HG03159 (cell line): ENCODE measurements around the gene ALDH2.
A peak's percentile ranks its signal among the peaks of the same experiment; 100 is the strongest.
"Not testable (repeated sequence)": the region's sequence is repeated elsewhere in the genome, so short reads cannot be mapped to it uniquely, and the experiment has no call there.

ENCODE experiments used
- ATAC-seq: cut with Tn5 transposase; IDR thresholded peaks from one replicate; pipeline ENCODE4 v1.9.1; 2021; ENCODE audit warnings: mild to moderate bottlenecking, moderate library complexity; ENCODE audit not compliant: unreplicated experiment

The ALDH2 gene

GRCh38 chr12:111766608-111767361 lies at the start of gene ALDH2:
Gene ALDH2 (plus strand): TSS chr12:111766933. CDS start chr12:111766983, 50 bp downstream.
- no peak for ATAC-seq

- not testable (repeated sequence) for ATAC-seq
Observed at GRCh38 chr12:111719316-111719715, 47.4 kb upstream of the ALDH2 start.

- ATAC-seq: no peak
Observed at GRCh38 chr12:111720457-111720856, 46.3 kb upstream of the ALDH2 start.

DNA sequence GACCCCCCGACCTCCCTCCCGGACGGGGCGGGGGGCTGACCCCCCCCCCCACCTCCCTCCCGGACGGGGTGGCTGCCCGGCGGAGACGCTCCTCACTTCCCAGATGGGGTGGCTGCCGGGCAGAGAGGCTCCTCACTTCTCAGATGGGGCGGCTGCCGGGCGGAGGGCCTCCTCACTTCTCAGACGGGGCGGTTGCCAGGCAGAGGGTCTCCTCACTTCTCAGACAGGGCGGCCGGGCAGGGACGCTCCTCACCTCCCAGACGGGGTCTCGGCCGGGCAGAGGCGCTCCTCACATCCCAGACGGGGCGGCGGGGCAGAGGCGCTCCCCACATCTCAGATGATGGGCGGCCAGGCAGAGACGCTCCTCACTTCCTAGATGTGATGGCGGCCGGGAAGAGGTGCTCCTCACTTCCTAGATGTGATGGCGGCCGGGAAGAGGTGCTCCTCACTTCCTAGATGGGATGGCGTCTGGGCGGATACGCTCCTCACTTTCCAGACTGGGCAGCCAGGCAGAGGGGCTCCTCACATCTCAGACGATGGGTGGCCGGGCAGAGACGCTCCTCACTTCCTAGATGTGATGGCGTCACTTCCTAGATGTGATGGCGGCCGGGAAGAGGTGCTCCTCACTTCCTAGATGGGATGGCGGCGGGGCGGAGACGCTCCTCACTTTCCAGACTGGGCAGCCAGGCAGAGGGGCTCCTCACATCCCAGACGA lies 42.9 kb upstream of the ALDH2 start:
- ATAC-seq: not testable (repeated sequence)

- no peak for ATAC-seq
Observed at GRCh38 chr12:111728795-111729194, 37.9 kb upstream of the ALDH2 start.

DNA sequence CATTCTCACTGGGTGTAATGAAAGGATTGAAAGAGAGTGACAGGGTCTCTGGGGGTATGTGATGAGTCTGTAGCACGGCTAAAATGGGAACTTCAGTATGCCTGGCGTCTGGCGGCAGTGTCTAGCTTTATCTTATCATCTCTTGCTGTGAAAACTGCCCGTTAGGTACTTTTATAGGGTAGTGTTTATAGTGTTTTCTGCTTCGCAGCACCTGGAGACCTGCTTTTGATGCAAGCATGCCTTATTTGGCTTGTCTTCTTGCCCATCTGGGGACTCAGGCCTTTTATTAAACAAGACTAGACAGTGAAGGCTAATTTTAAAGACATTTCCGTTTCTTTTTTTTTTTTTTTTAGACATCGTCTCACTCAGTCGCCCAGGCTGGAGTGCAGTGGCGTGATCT lies 36.3 kb upstream of the ALDH2 start:
- ATAC-seq: no peak

- ATAC-seq: no peak
Observed at GRCh38 chr12:111732786-111733185, 33.9 kb upstream of the ALDH2 start.

GRCh38 chr12:111733340-111733915 lies 33.3 kb upstream of the ALDH2 start:
- no peak for ATAC-seq

GRCh38 chr12:111739524-111739923 lies 27.2 kb upstream of the ALDH2 start:
- ATAC-seq: not testable (repeated sequence)

- no peak for ATAC-seq
Observed at GRCh38 chr12:111741235-111741812, 25.4 kb upstream of the ALDH2 start.

DNA sequence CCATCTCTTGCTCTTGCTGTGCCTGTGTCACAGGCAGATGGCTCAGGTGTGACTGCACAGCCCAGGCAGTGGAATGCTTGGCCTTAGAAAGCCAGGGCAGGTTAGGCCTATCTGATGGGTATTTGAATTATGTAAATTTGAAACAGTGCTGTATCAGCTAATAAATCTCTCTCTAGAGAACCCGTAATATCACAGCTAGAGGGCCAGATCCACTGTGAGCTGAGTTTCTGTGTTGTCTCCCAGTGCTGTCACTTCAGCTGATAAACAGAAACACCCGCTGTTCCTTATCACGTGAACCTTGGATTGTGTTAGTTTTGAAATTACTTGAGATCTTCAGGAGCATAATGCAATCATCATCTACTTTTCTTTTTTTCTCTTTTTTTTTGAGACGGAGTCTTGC lies 21.5 kb upstream of the ALDH2 start:
- no peak for ATAC-seq

DNA sequence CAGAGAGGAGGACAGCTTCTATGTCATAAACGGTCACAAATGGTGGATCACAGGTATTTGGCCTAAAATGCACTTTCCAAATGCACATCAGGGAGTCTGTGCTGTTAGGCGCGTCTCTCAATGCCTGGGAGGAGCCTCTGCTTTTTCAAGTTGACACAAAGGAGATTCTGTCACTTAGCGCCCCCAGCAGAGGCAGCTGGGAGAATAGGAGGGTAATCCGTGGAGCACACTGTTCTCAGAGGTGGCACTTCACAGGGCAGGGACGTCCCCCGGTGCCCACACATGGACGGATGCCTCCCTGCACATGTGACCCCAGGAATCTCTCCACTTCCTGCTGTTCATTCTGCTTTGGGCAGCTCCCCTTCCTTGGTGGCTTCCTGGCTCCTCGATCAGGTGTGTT lies 19.4 kb upstream of the ALDH2 start:
- no peak for ATAC-seq

GRCh38 chr12:111748151-111748672 lies 18.5 kb upstream of the ALDH2 start:
- ATAC-seq: no peak

DNA sequence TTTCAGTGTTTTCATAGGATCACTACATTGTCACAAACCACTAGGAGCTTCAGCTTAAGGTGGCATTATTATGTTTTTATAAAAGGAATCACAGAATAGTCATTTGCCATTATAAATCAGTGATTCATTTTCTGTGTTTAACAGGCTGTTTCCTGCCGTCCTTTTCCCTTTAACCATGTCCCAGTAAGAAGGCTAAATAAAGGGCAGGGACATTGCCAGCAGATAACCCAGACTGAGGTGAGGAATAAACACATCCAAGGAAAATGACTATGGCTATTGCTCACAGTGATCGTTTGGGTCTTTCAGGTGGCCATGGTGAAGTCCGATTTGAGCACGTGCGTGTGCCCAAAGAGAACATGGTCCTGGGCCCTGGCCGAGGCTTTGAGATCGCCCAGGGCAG lies 17.9 kb upstream of the ALDH2 start:
- ATAC-seq: no peak

DNA sequence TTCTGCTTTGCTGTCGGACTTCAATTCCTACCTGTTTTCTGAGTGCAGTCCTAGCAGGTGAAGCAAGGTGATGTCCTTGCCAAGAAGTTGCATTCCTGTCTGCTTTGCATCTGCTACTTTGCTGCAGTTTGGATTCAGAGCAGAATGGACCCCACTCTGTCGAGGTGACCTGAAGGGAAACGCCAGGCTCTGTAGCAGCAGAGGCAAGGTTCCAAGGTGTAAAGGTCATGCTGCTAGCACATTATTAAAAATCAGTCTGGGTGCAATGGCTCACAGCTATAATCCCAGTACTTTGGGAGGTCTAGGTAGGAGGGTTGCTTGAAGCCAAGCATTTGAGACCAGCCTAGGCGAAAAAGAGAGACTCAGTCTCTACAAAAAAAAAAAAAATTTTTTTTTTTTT lies 17.3 kb upstream of the ALDH2 start:
- ATAC-seq: no peak

GRCh38 chr12:111753144-111753881 lies 13.4 kb upstream of the ALDH2 start:
- no peak for ATAC-seq

DNA sequence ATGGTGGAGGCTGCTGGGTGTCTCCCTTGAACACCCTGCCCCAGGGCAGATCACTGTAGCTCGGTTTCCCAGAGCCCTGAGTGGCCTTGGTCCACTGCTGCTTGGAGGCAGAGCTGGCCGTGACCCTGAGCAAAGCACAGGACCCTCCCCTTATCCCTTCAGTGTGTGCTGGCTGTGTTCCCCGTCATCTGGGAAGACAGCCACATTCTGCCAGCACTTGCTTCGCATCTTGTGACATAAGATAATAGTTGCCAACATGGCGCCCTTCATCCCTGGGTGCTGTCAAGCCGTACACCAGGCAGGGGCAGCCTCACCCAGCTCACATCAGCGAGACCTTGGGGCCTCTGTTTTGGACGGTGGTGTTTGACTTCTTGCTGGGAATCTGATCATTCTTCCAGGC lies 12.1 kb upstream of the ALDH2 start:
- no peak for ATAC-seq

GRCh38 chr12:111756196-111756595 lies 10.5 kb upstream of the ALDH2 start:
- no peak for ATAC-seq

DNA sequence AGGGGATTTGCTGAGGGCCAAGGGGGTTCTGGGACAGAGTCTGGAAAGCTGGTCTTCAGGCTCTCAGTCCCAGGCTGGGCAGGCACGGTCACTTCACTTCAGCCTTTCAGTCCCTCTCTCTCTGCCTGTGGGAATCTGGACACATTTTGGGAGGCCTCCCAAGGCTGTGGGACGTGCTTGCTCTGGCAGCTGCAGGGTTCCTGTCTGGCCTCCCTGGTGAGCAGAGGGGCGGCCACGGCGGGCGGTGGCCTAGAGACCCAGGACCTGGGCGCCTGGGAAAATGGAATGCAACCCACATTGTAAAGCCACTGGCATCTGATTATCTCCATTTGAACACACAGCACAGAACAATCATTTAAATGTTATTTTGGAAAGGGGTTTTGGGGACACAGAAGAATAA lies 10.1 kb upstream of the ALDH2 start:
- no peak for ATAC-seq

GRCh38 chr12:111757361-111758119 lies 9.2 kb upstream of the ALDH2 start:
- ATAC-seq: peak; percentile 45
